Activated effector memory CD4-positive, alpha-beta T cell treated with Interleukin-2 at 50 U/mL for 16 hours (primary cell): ENCODE results near the gene DPEP2NB.
"Not testable (repeated sequence)": the region's sequence is repeated elsewhere in the genome, so short reads cannot be mapped to it uniquely, and the experiment has no call there.

Source experiments
- DNase-seq: peaks from one replicate; pipeline ENCODE4 v3.0.0-alpha.2; 2020

Gene DPEP2NB, protein sequence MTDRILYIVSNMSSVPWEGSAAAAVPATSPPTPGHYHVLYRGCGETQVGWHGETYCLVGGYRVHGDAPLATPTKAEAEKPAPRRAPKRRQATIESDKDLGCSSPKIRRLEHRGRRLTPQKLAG

DNA sequence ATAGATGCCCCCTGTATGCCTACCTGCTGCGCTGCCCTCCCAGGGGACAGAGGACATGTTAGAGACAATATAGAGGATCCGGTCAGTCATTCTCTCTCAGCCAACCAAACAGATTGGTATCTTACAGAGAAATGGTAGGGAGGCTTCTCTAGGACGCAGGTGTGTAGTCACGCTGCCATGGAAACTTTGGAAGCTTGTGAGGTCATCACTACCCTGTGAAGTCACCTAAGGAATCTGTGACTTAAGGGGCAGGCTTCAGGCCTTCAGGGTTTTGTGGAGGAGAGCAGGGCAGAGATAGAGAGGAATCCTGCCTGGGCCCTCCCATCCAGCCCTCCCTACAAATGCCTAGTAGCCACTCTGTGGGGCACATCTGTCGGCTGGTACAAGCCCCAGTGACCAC is at the start of gene DPEP2NB:
Gene DPEP2NB (minus strand): TSS at position 231 of the 400 bp plus-strand sequence. CDS start 141 bp downstream, at position 90.
- no peak for DNase-seq

DNA sequence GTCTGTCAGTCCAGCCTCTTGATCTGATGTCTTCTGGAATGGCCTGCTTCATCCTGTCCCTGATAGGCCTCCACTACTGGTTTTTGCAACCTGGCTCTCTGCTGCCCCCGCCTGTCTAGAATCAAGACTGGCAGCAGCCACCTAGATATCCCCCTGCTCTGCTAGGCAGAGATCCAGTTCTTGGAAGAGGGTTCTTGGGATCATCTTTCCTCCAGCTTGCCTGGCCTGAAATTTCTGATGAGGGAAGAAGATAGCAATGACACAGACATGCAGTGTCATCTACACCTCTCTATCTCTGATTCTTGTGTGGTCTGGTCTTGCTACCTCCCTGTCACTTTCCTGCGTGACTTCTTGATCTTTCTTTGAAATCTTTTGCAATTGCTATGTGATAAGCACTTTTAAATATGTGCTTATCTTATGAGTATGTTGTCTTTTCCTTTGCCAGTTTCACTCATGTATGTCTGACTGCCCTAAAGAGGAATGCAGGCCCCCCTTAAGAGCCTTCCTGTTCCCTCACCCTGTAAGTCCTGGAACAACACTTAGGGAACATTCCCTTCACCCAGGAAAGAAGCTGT is 49.2 kb upstream of the DPEP2NB start:
- DNase-seq: peak; percentile 57

DNA sequence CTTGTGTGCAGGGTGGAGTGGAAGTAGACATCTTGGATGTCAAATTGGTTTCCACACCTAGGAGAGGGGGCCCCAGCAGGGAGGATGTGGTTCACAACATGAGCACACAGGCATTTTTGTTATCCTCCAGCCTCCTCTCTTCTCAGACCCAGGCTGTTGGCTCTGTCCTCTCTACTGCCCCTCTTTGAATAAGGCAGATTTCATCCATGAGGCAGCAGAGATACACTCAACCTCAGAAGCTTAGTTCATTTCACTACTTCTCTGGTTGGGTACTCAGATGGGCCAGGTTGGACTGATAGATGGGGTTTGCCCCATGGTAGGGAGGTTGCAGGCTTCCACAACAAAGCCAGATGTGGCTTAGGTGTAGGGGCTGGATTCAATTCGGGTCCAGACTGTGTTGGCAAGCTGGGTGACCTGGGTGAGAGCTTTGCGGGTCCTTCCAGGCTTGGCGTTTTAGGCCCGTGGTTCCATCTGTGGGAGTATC is 47.2 kb upstream of the DPEP2NB start:
- DNase-seq: no peak

DNA sequence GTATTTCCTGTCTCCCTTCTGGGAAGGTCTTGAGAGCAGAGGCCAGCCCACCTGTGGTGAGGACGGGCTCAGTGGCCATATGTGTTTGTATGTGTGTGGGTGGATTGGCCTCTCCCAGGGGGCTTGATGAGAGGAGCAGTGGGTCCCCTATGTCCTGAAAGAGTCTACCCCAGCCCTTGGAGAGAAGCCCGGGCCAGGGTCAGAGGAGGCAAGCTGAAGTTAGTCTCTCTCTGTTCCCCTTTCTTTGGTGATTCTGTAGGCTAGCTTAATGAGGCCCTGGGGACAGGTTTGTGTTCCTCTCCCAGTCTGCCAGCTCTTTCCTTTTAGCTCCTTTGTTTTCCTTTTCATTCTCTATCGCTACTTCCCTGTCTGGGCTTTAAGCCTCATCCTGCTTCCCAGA is 45.7 kb upstream of the DPEP2NB start:
- DNase-seq: no peak

- DNase-seq: no peak
Measured at GRCh38 chr16:68059804-68060203, 44.1 kb upstream of the DPEP2NB start.

- DNase-seq: no peak
Measured at GRCh38 chr16:68055395-68055794, 39.7 kb upstream of the DPEP2NB start.

DNA sequence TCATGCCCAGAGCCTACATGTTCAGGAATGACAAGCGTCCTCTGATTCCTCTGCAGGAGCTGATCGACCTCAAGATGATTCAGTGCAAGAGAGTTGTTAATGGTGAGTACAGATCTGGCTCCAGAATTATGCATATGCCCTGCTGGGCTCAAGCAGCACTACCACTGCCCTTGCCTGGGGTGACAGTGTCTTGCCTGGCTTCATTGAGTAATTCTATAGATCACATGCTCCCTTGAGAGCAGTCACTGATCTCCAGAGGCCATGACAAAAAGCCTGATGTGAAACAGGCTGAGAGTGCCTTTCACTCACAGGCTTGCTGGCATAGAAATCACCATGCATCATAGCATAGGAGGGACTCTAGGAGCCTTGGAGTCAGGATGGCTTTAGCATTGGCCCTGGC is 33.7 kb upstream of the DPEP2NB start:
- no peak for DNase-seq

- no peak for DNase-seq
Measured at GRCh38 chr16:68047987-68048386, 32.3 kb upstream of the DPEP2NB start.

DNA sequence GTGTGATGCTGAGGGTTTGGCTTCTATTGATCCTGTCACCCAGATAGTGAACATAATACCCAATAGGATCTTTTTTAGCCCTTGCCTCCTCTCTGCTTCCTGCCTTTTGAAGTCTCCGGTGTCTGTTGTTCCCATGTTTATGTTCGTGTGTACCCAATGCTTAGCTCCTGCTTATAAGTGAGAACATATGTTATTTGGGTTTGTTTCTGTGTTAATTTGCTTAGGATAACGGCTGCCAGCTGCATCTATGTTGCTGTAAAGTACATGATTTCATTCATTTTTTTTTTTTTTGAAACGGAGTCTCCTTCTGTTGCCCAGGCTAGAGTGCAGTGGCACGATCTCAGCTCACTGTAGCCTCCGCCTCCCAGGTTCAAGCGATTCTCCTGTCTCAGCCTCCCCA is 30.4 kb upstream of the DPEP2NB start:
- DNase-seq: no peak

DNA sequence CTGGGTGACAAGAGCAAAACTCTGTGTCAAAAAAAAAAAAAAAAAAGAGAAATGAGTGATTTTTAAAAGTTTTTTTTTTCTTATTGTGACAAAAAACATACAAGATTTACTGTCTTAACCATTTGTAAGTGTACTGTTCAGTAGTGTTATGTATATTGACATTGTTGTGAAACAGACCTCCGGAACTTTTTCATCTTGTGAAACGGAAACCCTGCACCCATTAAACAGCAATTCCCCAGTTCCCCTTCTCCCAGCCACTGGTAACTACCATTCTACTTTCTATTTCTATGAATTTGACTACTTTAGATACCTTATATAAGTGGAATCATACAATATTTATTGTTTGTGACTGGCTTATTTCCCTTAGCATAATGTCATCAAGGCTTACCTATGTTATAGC is 26.1 kb upstream of the DPEP2NB start:
- no peak for DNase-seq

DNA sequence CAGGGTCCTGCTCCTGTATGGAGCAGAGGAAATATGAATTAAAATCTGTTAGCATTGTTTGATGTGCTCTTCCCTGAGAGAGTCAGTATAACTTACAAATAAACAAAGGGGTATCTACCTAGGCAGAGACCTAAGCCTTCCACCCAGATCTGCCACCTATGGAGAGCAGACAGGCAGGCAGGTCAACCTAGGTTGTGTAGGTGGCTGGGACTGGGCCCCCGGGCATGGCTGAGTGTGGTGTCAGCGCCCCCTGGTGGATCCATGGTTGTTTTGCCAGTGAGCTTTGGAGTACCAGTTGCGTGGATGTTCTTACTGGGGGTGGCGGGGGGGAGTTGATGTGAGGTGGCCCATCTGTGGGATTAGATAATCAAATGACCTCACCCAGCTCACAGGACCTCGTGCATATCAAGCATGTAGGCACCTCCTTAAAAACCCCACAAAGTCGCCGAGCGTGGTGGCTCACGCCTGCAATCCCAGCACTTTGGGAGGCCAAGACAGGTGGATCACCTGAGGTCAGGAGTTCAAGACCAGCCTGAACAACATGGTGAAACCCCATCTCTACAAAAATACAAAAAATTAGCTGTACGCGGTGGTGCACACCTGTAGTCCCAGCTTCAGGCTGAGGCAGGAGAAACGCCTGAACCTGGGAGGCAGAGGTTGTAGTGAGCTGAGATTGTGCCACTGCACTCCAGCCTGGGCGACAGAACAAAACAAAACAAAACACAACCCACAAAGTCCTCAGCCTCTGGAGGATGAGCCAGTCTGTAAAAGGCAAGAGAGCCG is 25.0 kb upstream of the DPEP2NB start:
- DNase-seq: peak; percentile 82

- DNase-seq: no peak
Measured at GRCh38 chr16:68037841-68038597, 22.3 kb upstream of the DPEP2NB start.

DNA sequence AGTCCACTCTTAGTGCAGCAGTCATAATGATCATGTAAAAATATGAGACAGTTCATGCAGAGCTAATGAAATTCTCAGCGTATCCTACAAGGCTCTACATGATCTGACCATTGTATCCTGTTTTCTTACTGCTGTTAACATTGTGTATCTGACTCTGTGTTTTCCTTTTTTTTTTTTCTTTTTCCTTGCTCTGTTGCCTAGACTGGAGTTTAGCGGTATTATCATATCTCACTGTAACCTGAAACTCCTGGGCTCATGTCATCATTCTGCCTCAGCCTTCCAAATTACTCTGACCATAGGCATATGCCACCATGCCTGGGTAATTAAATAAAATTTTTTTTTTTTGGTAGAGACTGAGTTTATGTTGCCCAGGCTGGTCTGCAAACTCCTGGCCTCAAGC is 19.5 kb upstream of the DPEP2NB start:
- no peak for DNase-seq

GRCh38 chr16:68033101-68033500 is 17.4 kb upstream of the DPEP2NB start:
- no peak for DNase-seq

- DNase-seq: no peak
Measured at GRCh38 chr16:68031951-68032350, 16.2 kb upstream of the DPEP2NB start.

DNA sequence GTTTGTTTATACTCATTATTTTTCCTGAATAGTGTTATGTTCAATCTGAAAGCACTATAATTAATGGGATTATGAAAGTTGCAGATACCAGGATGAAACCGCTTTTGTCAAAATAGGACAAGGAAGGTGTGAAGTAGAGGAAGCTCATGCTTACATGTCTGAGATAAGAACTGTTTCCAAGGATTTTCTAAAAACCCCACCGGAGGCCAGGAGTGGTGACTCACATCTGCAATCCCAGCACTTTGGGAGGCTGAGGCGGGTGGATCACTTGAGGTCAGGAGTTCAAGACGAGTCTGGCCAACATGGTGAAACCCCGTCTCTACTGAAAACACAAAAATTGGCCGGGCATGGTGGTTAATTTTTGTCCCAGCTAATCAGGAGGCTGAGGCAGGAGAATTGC is 14.4 kb upstream of the DPEP2NB start:
- DNase-seq: not testable (repeated sequence)

GRCh38 chr16:68028996-68029395 is 13.3 kb upstream of the DPEP2NB start:
- no peak for DNase-seq

- peak; percentile 89 for DNase-seq
Measured at GRCh38 chr16:68022728-68023537, 7.2 kb upstream of the DPEP2NB start, which contains the start of the genes DDX28 and DUS2. TSS of gene DDX28 (minus strand) at chr16:68023232. CDS start at chr16:68023202, 30 bp downstream. TSS of gene DUS2 (plus strand) at chr16:68023284. CDS start at chr16:68038024, 14,740 bp downstream.

DNA sequence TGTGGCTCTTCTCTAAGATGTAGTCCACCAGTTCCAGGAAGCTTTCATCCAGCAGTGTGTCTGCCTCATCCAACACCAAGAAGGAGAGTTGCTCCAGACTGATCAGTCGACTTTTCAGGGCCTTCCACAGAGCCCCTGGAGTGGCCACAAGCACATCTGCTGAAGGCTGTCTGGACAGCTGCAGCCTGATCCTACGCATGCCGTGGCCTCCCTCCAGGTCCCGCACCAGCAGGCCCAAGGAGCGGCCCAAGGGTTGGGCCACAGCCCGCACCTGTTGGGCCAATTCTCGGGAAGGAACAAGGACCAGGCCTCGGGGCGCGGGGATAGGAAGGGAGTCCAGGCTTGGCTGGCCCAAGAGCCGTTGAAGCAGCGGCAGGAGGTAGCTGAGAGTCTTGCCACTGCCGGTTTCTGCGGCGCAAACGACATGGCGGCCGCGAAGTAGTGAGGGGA is 6.6 kb upstream of the DPEP2NB start:
- DNase-seq: no peak

- no peak for DNase-seq
Measured at GRCh38 chr16:68021490-68021889, 5.8 kb upstream of the DPEP2NB start.

DNA sequence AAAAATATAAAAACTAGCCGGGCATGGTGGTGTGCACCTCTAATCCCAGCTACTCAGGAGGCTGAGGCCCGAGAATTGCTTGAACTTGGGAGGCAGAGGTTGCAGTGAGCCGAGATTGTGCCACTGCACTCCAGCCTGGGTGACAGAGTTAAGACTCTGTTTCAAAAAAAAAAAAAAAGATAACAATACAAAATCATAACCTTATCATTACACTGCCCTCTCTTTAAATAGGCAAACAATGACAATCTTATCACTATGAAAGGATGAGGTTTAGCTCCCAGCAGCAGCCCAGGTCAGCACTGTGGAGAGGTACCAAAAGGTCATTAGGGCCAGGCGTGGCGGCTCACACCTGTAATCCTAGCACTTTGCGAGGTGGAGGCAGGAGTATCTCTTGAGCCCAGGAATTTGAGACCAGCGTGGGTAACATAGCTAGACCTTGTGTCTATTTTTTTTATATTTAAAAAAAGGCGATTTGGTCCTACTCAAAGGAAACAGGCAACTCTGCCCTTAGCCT is 3.5 kb upstream of the DPEP2NB start:
- DNase-seq: no peak

GRCh38 chr16:68013440-68013839 is 2.3 kb downstream of the DPEP2NB start:
- no peak for DNase-seq
